Measurements from ENCODE around the gene TRDN.

GRCh38 chr6:123182998-123183397, 453.8 kb downstream of the TRDN start:
- TF ChIP-seq POLR2AphosphoS5 (IDR thresholded peaks at IDR 0.05; ENCODE audit: borderline replicate concordance, low read depth, low read length) = no peak
- no peak for TF ChIP-seq EZH2 (IDR thresholded peaks at IDR 0.05)

Measured in SK-N-MC (cell line).